ENCODE measurements around the gene RGL2.

DNA sequence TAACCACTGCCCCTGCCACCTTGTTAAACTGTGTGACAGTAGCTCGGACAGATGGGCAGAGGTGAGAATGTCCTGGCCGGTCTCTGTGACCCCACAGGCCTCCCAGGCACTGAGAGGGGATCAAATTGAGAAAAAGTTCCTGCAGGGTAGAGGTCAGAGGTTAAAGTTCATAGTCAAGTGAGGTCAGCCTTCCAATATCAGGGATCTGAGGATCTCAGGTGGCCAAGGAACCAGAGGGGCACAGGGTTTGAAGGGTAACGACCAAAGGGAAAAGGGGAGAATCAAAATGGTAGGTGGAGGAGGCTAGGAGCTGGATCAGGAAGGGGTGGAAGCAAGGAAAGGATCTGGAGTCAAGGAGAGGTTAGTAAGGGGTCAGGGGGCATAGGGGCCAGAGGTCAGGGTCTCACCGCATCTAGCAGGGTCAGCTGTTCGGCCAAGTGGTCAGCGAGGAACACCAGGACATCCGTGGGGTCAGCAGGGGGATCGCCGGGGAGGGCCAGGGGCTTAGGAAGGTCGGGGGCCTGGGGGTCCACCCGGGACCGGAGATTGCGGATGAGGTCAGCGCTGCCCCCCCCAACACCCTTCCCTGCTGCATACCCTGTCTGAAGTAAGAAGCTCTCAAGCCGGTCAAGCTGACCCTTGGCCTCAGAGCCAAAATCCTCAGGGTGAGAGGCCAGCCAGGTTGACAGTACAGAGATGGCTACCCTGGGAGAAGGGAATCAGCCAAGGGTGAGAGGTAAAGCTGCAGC, 2.9 kb downstream of the RGL2 start:
- TF ChIP-seq TAF1 (IDR thresholded peaks at IDR 0.05; ENCODE audit: borderline replicate concordance, low read depth, low read length), result no peak
- no peak for TF ChIP-seq CTCF (IDR thresholded peaks at IDR 0.05)
- no peak for TF ChIP-seq REST (IDR thresholded peaks at IDR 0.05; ENCODE audit: low read depth, low read length)
- TF ChIP-seq NRF1 (IDR thresholded peaks at IDR 0.05; ENCODE audit: low read depth, low read length), result no peak
- no peak for TF ChIP-seq NFIC (IDR thresholded peaks at IDR 0.05; ENCODE audit: borderline replicate concordance)
- no peak for TF ChIP-seq FOXM1 (IDR thresholded peaks at IDR 0.05; ENCODE audit: low read depth)
- no peak for TF ChIP-seq IRF3 (IDR thresholded peaks at IDR 0.05; ENCODE audit: low read depth, low read length)
- TF ChIP-seq ZBTB33 (IDR thresholded peaks at IDR 0.05; ENCODE audit: borderline replicate concordance, low read depth), result no peak
- TF ChIP-seq MEF2A (IDR thresholded peaks at IDR 0.05; ENCODE audit: borderline replicate concordance, low read depth), result no peak
- no peak for TF ChIP-seq RAD21 (IDR thresholded peaks at IDR 0.05; ENCODE audit: low read length)
